ENCODE measurements around the gene THSD4. TPM values are rescaled to one million over a fixed set of nuclear protein-coding genes. Genes with fewer than 3 reads are reported as not detected.
A peak's percentile ranks its signal among the peaks of the same experiment; 100 is the strongest.

The THSD4 gene
- total and polyA plus RNA-seq, 7 donors, result 0.21 to 3.1 (median 1.8) TPM

- TF ChIP-seq CTCF (IDR thresholded peaks at IDR 0.05), result peak; percentile 30
- no peak overlapping the region for H3K27ac ChIP-seq
- H3K4me1 ChIP-seq, result no peaks in the 10 kb centered on the region
- DNase-seq (no peak), ATAC-seq (no peak)
- no peaks in the 10 kb centered on the region for H3K27me3 ChIP-seq (ENCODE audit: insufficient read depth in 3 of 3, low read length in 2 of 3)
- 49 to 86% (median 73%) methylated on average over 5 of the region's 5 CpGs for WGBS, 3 donors
- H3K9me3 ChIP-seq, result no peaks in the 10 kb centered on the region
- no peaks in the 10 kb centered on the region for H3K36me3 ChIP-seq (ENCODE audit: insufficient read depth in 1 of 2, low read depth in 1 of 2)
- no peak overlapping the region for H3K4me3 ChIP-seq
- intact Hi-C loops (cut with DNase I), result loop anchor here in 1 of 2 donors (2.0 kb wide), 1 partner anchor 201 kb away; no protein-coding TSS in a partner anchor
Observed at GRCh38 chr15:71651750-71652186, 536.5 kb downstream of the THSD4 start.

- Histone ChIP-seq H3K36me3 (ENCODE audit: insufficient read depth in 1 of 2, low read depth in 1 of 2) (no peaks in the 10 kb centered on the region), H3K27ac (no peak overlapping the region), H3K4me3 (no peak overlapping the region), H3K27me3 (ENCODE audit: insufficient read depth in 3 of 3, low read length in 2 of 3) (no peaks in the 10 kb centered on the region), H3K9me3 (no peaks in the 10 kb centered on the region), H3K4me1 (peaks cover 2% of the 10 kb centered on the region)
- 51 to 62% (median 55%) methylated on average over 8 of the region's 8 CpGs for WGBS, 3 donors
- TF ChIP-seq CTCF (IDR thresholded peaks at IDR 0.05), result no peak
- DNase-seq (no peak), ATAC-seq (no peak)
- intact Hi-C loops (cut with DNase I), result no loop called here
Observed at GRCh38 chr15:71654042-71654719, 538.9 kb downstream of the THSD4 start.

GRCh38 chr15:71654720-71655174 is 539.5 kb downstream of the THSD4 start:
- TF ChIP-seq CTCF (IDR thresholded peaks at IDR 0.05), result no peak
- no peaks in the 10 kb centered on the region for H3K27me3 ChIP-seq (ENCODE audit: insufficient read depth in 3 of 3, low read length in 2 of 3)
- ATAC-seq (no peak), DNase-seq (no peak)
- H3K27ac ChIP-seq, result no peak overlapping the region
- intact Hi-C loops (cut with DNase I), result no loop called here
- no peak overlapping the region for H3K4me3 ChIP-seq
- no peaks in the 10 kb centered on the region for H3K9me3 ChIP-seq
- H3K4me1 ChIP-seq, result peaks cover 5% of the 10 kb centered on the region
- 70 to 76% (median 72%) methylated on average over 3 of the region's 3 CpGs for WGBS, 3 donors
- H3K36me3 ChIP-seq (ENCODE audit: insufficient read depth in 1 of 2, low read depth in 1 of 2), result no peaks in the 10 kb centered on the region

GRCh38 chr15:71656425-71656824 is 541.2 kb downstream of the THSD4 start:
- DNase-seq (no peak), ATAC-seq (no peak)
- Histone ChIP-seq H3K36me3 (ENCODE audit: insufficient read depth in 1 of 2, low read depth in 1 of 2) (no peaks in the 10 kb centered on the region), H3K4me3 (no peak overlapping the region), H3K9me3 (no peaks in the 10 kb centered on the region), H3K27ac (no peak overlapping the region), H3K27me3 (ENCODE audit: insufficient read depth in 3 of 3, low read length in 2 of 3) (no peaks in the 10 kb centered on the region), H3K4me1 (peaks cover 5% of the 10 kb centered on the region)
- TF ChIP-seq CTCF (IDR thresholded peaks at IDR 0.05), result no peak
- intact Hi-C loops (cut with DNase I), result no loop called here
- 69 to 95% (median 70%) methylated on average over 4 of the region's 4 CpGs for WGBS, 3 donors

- H3K4me1 ChIP-seq, result peaks cover 5% of the 10 kb centered on the region
- TF ChIP-seq CTCF (IDR thresholded peaks at IDR 0.05), result no peak
- intact Hi-C loops (cut with DNase I), result no loop called here
- WGBS, 3 donors, result 86 to 92% (median 91%) methylated on average over 2 of the region's 2 CpGs
- no peaks in the 10 kb centered on the region for H3K9me3 ChIP-seq
- no peaks in the 10 kb centered on the region for H3K36me3 ChIP-seq (ENCODE audit: insufficient read depth in 1 of 2, low read depth in 1 of 2)
- no peaks in the 10 kb centered on the region for H3K27me3 ChIP-seq (ENCODE audit: insufficient read depth in 3 of 3, low read length in 2 of 3)
- no peak overlapping the region for H3K27ac ChIP-seq
- DNase-seq (no peak), ATAC-seq (no peak)
- no peak overlapping the region for H3K4me3 ChIP-seq
Observed at GRCh38 chr15:71657141-71657540, 541.9 kb downstream of the THSD4 start.
